Activated CD8-positive, alpha-beta T cell treated with anti-CD3 and anti-CD28 coated beads, Interleukin-2, amount 10 ng/mL, durations not matched to agents 7 days and 5 days (primary cell): ENCODE measurements around the gene USP13. TPM values are rescaled to one million over a fixed set of nuclear protein-coding genes. Genes with fewer than 3 reads are reported as not detected.
A peak's percentile ranks its signal among the peaks of the same experiment; 100 is the strongest.

ENCODE experiments used
- ATAC-seq: fragments of 150-1000 bp; cut with Tn5 transposase; one replicate; pipeline ENCODE4 v1.10.0; 2021; ENCODE audit warnings: moderate library complexity
- CTCF ChIA-PET: fragments of 350-600 bp; sonication (Branson Sonifier 250); formaldehyde crosslinking; loops from one replicate; lab custom pipeline; 2021; ENCODE audit warnings: antibody characterized with exemption; lab: Charles Lee
- POLR2A ChIA-PET: fragments of 350-600 bp; sonication (Branson Sonifier 250); formaldehyde crosslinking; loops from one replicate; lab custom pipeline; 2021; ENCODE audit warnings: antibody characterized with exemption; lab: Charles Lee
- DNase-seq: peaks from one replicate; pipeline ENCODE4 v3.0.0-alpha.2; 2020
- H3K27ac Mint-ChIP-seq: one replicate; pipeline ENCODE4 v1.8.0; 2021; ENCODE audit warnings: mild to moderate bottlenecking, mixed read lengths
- H3K27me3 Mint-ChIP-seq: one replicate; pipeline ENCODE4 v1.8.0; 2021; ENCODE audit warnings: low read depth, mixed read lengths
- H3K36me3 Mint-ChIP-seq: one replicate; pipeline ENCODE4 v1.8.0; 2021; ENCODE audit warnings: low read depth, mixed read lengths
- H3K4me1 Mint-ChIP-seq: one replicate; pipeline ENCODE4 v1.8.0; 2021; ENCODE audit warnings: low read depth, mixed read lengths
- H3K4me3 Mint-ChIP-seq: one replicate; pipeline ENCODE4 v1.8.0; 2021; ENCODE audit warnings: mild to moderate bottlenecking, mixed read lengths
- H3K9me3 Mint-ChIP-seq: one replicate; pipeline ENCODE4 v1.8.0; 2022; ENCODE audit warnings: mixed read lengths; ENCODE audit not compliant: insufficient read depth
- total RNA-seq, 2 experiments: library from RNA; stranded (reverse); gene quantifications; one replicate each; pipeline ENCODE4 v1.2.3, GENCODE V29; 2021

USP13 gene
- total RNA-seq, 2 experiments from 2014 or later = 9.6 to 10.5 TPM

GRCh38 chr3:179745079-179745478, 92.2 kb downstream of the USP13 start:
- H3K4me3 Mint-ChIP-seq = no peak overlapping the region
- no peaks in the 10 kb centered on the region for H3K27me3 Mint-ChIP-seq
- peaks cover 13% of the 10 kb centered on the region for H3K4me1 Mint-ChIP-seq
- no peak for ATAC-seq
- H3K9me3 Mint-ChIP-seq = no peaks in the 10 kb centered on the region
- no peak for DNase-seq
- H3K36me3 Mint-ChIP-seq = peaks cover 11% of the 10 kb centered on the region
- no peak overlapping the region for H3K27ac Mint-ChIP-seq
- ChIA-PET CTCF (no interaction called here), POLR2A (no interaction called here)

GRCh38 chr3:179745716-179746115, 92.9 kb downstream of the USP13 start:
- DNase-seq (no peak), ATAC-seq (no peak)
- Mint-ChIP-seq H3K27me3 (no peaks in the 10 kb centered on the region), H3K27ac (no peak overlapping the region), H3K9me3 (no peaks in the 10 kb centered on the region), H3K4me1 (peaks cover 13% of the 10 kb centered on the region), H3K36me3 (peaks cover 11% of the 10 kb centered on the region), H3K4me3 (no peak overlapping the region)
- POLR2A ChIA-PET = no interaction called here
- CTCF ChIA-PET = no interaction called here

- ATAC-seq (no peak), DNase-seq (peak; percentile 25)
- Mint-ChIP-seq H3K36me3 (no peaks in the 10 kb centered on the region), H3K27me3 (no peaks in the 10 kb centered on the region), H3K4me3 (no peak overlapping the region), H3K4me1 (no peaks in the 10 kb centered on the region), H3K27ac (no peak overlapping the region), H3K9me3 (no peaks in the 10 kb centered on the region)
- CTCF ChIA-PET = interaction anchor here (0.7 to 1.5 kb wide), 3 partner anchors 10 to 32 kb away, joined by 3 to 4 read pairs (median 3); no protein-coding TSS in a partner anchor
- POLR2A ChIA-PET = no interaction called here
Observed at GRCh38 chr3:179750720-179751328, 98.0 kb downstream of the USP13 start.

- POLR2A ChIA-PET = interaction anchor here (0.8 kb wide), 1 partner anchor 14 kb away, joined by 3 read pairs; no protein-coding TSS in a partner anchor
- CTCF ChIA-PET = interaction anchor here (1.1 to 1.4 kb wide), 2 partner anchors 11 kb away, joined by 4 to 6 read pairs; no protein-coding TSS in a partner anchor
- H3K4me1 Mint-ChIP-seq = no peaks in the 10 kb centered on the region
- DNase-seq (no peak), ATAC-seq (no peak)
- no peak overlapping the region for H3K27ac Mint-ChIP-seq
- peaks cover 8% of the 10 kb centered on the region for H3K36me3 Mint-ChIP-seq
- no peaks in the 10 kb centered on the region for H3K9me3 Mint-ChIP-seq
- H3K4me3 Mint-ChIP-seq = no peak overlapping the region
- no peaks in the 10 kb centered on the region for H3K27me3 Mint-ChIP-seq
Observed at GRCh38 chr3:179760944-179761343, 108.1 kb downstream of the USP13 start.

GRCh38 chr3:179765396-179765795, 112.6 kb downstream of the USP13 start:
- DNase-seq (no peak), ATAC-seq (no peak)
- ChIA-PET POLR2A (no interaction called here), CTCF (no interaction called here)
- H3K27me3 Mint-ChIP-seq = no peaks in the 10 kb centered on the region
- peaks cover 15% of the 10 kb centered on the region for H3K36me3 Mint-ChIP-seq
- H3K4me1 Mint-ChIP-seq = no peaks in the 10 kb centered on the region
- no peak overlapping the region for H3K4me3 Mint-ChIP-seq
- no peaks in the 10 kb centered on the region for H3K9me3 Mint-ChIP-seq
- no peak overlapping the region for H3K27ac Mint-ChIP-seq

GRCh38 chr3:179766416-179767133, 113.7 kb downstream of the USP13 start:
- Mint-ChIP-seq H3K27me3 (no peaks in the 10 kb centered on the region), H3K4me1 (peaks cover 3% of the 10 kb centered on the region), H3K27ac (no peak overlapping the region), H3K9me3 (no peaks in the 10 kb centered on the region), H3K4me3 (no peak overlapping the region), H3K36me3 (peaks cover 15% of the 10 kb centered on the region)
- no peak for DNase-seq
- no peak for ATAC-seq
- CTCF ChIA-PET = no interaction called here
- POLR2A ChIA-PET = no interaction called here

- Mint-ChIP-seq H3K4me1 (peaks cover 7% of the 10 kb centered on the region), H3K36me3 (peaks cover 11% of the 10 kb centered on the region), H3K4me3 (no peak overlapping the region), H3K27ac (no peak overlapping the region), H3K27me3 (no peaks in the 10 kb centered on the region), H3K9me3 (no peaks in the 10 kb centered on the region)
- CTCF ChIA-PET = no interaction called here
- ATAC-seq (no peak), DNase-seq (no peak)
- POLR2A ChIA-PET = no interaction called here
Observed at GRCh38 chr3:179768080-179768479, 115.2 kb downstream of the USP13 start.

- CTCF ChIA-PET = no interaction called here
- no peak overlapping the region for H3K4me3 Mint-ChIP-seq
Observed at GRCh38 chr3:179769411-179770247, 116.8 kb downstream of the USP13 start.

GRCh38 chr3:179771797-179772196, 119.0 kb downstream of the USP13 start:
- DNase-seq (no peak), ATAC-seq (no peak)
- peaks cover 14% of the 10 kb centered on the region for H3K36me3 Mint-ChIP-seq
- no peaks in the 10 kb centered on the region for H3K9me3 Mint-ChIP-seq
- no peaks in the 10 kb centered on the region for H3K27me3 Mint-ChIP-seq
- H3K4me1 Mint-ChIP-seq = peaks cover 7% of the 10 kb centered on the region
- no peak overlapping the region for H3K27ac Mint-ChIP-seq
- ChIA-PET CTCF (interaction anchor here (1.5 kb wide), 1 partner anchor 11 kb away, joined by 6 read pairs; no protein-coding TSS in a partner anchor), POLR2A (no interaction called here)
- no peak overlapping the region for H3K4me3 Mint-ChIP-seq

More at GRCh38 chr3:179769411-179770247, 116.8 kb downstream of the USP13 start:
- POLR2A ChIA-PET = no interaction called here
- DNase-seq = no peak
- no peak for ATAC-seq
- H3K27ac Mint-ChIP-seq = no peak overlapping the region
- H3K27me3 Mint-ChIP-seq = no peaks in the 10 kb centered on the region
- H3K9me3 Mint-ChIP-seq = no peaks in the 10 kb centered on the region
- peaks cover 7% of the 10 kb centered on the region for H3K4me1 Mint-ChIP-seq
- H3K36me3 Mint-ChIP-seq = peaks cover 12% of the 10 kb centered on the region

GRCh38 chr3:179772297-179772696, 119.5 kb downstream of the USP13 start:
- Mint-ChIP-seq H3K27ac (no peak overlapping the region), H3K4me1 (peaks cover 7% of the 10 kb centered on the region), H3K9me3 (no peaks in the 10 kb centered on the region), H3K4me3 (no peak overlapping the region), H3K27me3 (no peaks in the 10 kb centered on the region), H3K36me3 (peaks cover 11% of the 10 kb centered on the region)
- ChIA-PET CTCF (interaction anchor here (1.5 kb wide), 1 partner anchor 12 kb away, joined by 6 read pairs; no protein-coding TSS in a partner anchor), POLR2A (no interaction called here)
- DNase-seq = no peak
- no peak for ATAC-seq

- ChIA-PET POLR2A (interaction anchor here (0.9 kb wide), 1 partner anchor 15 kb away, joined by 3 read pairs; no protein-coding TSS in a partner anchor), CTCF (no interaction called here)
- no peak for ATAC-seq
- Mint-ChIP-seq H3K4me1 (peaks cover 7% of the 10 kb centered on the region), H3K36me3 (peaks cover 12% of the 10 kb centered on the region), H3K27ac (no peak overlapping the region), H3K9me3 (no peaks in the 10 kb centered on the region), H3K4me3 (no peak overlapping the region), H3K27me3 (no peaks in the 10 kb centered on the region)
- DNase-seq = no peak
Observed at GRCh38 chr3:179775416-179776122, 122.7 kb downstream of the USP13 start.
